Measurements from ENCODE around the gene NDUFB3.

- TF ChIP-seq YY1 (IDR thresholded peaks at IDR 0.05; ENCODE audit: insufficient read depth, insufficient read length) (no peak), ZNF274 (IDR thresholded peaks at IDR 0.05; ENCODE audit: low read depth, low read length) (no peak)
These were observed 47.3 kb upstream of the NDUFB3 start for GRCh38 chr2:201024518-201024917.
